AG09309 (cell line): ENCODE measurements around the gene OR52I2.

Source experiments
- DNase-seq: peaks from one replicate; pipeline ENCODE4 v3.0.0-alpha.2; 2010; ENCODE audit warnings: low read depth
- H3K4me3 ChIP-seq: 2 replicates; pipeline ENCODE4 v1.5.1; 2011; ENCODE audit warnings: mild to moderate bottlenecking, low read depth, low read length, moderate library complexity; ENCODE audit not compliant: control insufficient read depth
- TF ChIP-seq, protein P1 (sequence below): IDR thresholded peaks from 2 replicates; pipeline ENCODE4 v1.5.1; 2011; ENCODE audit warnings: mild to moderate bottlenecking, low read depth, low read length, inconsistent platforms; ENCODE audit not compliant: insufficient read depth, control insufficient read depth; ENCODE audit errors: missing control alignments

The OR52I2 gene

DNA sequence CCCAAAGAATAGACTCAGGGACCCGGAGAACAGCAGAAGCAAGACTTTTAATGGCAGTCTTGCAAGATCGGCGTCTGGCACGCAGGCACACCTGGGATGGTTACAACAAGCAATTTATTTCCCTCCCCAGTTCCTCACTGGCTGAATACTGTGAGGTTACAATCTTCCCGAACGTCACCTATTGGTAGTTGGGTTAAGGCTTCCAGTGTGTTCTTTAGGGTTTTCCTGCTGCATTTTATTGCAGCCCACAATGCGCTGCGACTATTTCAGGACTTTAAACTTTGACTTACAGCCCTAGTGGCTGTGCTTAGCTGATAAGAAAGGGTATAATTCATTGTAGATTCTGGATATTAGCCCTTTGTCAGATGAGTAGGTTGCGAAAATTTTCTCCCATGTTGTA is 38.0 kb downstream of the OR52I2 start:
- no peak for DNase-seq
- no peak overlapping the region for H3K4me3 ChIP-seq
- TF ChIP-seq, protein P1, sequence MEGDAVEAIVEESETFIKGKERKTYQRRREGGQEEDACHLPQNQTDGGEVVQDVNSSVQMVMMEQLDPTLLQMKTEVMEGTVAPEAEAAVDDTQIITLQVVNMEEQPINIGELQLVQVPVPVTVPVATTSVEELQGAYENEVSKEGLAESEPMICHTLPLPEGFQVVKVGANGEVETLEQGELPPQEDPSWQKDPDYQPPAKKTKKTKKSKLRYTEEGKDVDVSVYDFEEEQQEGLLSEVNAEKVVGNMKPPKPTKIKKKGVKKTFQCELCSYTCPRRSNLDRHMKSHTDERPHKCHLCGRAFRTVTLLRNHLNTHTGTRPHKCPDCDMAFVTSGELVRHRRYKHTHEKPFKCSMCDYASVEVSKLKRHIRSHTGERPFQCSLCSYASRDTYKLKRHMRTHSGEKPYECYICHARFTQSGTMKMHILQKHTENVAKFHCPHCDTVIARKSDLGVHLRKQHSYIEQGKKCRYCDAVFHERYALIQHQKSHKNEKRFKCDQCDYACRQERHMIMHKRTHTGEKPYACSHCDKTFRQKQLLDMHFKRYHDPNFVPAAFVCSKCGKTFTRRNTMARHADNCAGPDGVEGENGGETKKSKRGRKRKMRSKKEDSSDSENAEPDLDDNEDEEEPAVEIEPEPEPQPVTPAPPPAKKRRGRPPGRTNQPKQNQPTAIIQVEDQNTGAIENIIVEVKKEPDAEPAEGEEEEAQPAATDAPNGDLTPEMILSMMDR = no peak

DNA sequence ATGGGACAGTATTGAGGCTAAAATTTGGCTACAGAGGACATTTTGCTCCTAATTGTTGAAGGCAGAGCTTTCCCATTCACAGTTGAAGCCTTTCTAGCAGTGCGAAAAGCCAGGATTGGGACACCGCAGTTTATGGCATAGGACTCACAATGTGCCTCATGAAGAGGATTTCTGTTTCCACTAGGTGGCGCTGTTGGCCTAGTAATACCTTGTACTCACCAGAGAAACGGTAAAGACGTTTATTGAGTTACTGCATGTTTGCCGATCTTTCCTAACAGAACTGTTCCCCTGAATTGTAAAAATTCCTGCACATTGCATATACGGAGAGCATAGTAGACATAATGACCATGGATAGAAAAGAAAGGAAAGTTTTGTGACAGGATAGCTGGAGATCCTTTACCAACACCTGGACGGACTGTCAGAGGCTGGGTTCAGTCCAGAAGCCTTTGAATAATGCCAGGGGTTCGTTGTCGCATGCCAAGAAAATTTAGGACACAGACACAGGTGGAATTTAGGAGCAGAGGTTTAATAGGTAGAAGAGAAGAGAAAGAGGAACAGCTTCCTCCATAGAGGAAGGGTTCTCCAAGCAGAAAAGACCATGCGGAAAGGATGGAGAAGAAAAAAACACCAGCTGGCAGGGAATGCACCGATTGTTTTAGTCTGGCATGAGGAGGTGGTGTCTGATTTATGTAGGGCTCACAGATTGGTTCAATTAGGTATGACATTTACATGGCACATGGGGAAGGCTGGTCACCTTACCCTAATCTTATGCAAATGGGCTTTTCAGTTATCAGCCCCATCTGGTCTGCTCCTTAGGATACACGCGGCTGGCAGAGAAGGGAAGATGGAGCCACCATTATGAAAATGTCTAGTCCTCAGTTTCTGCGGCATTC is 44.9 kb downstream of the OR52I2 start:
- TF ChIP-seq, protein P1 = peak; percentile 54
- no peak overlapping the region for H3K4me3 ChIP-seq
- DNase-seq = no peak

DNA sequence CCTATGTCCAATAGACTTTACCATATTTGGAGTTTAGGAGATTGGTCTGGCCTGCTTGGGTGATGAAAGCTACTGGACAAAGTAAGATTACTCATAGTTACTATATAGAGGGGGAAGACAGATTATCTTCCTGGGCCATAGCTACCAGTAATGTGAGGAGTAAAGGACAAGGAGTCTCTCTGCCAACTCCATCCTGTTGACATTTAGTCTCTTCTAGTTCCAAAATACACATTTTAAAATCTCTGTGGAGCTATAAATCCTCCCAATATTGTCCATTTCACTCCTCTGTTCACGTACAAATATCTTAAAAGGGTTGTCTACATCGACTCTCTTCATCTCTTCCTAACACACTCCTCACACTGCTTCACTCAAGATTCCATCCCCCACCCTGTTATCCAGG is 54.6 kb downstream of the OR52I2 start:
- TF ChIP-seq, protein P1 = no peak
- no peak for DNase-seq
- no peak overlapping the region for H3K4me3 ChIP-seq

DNA sequence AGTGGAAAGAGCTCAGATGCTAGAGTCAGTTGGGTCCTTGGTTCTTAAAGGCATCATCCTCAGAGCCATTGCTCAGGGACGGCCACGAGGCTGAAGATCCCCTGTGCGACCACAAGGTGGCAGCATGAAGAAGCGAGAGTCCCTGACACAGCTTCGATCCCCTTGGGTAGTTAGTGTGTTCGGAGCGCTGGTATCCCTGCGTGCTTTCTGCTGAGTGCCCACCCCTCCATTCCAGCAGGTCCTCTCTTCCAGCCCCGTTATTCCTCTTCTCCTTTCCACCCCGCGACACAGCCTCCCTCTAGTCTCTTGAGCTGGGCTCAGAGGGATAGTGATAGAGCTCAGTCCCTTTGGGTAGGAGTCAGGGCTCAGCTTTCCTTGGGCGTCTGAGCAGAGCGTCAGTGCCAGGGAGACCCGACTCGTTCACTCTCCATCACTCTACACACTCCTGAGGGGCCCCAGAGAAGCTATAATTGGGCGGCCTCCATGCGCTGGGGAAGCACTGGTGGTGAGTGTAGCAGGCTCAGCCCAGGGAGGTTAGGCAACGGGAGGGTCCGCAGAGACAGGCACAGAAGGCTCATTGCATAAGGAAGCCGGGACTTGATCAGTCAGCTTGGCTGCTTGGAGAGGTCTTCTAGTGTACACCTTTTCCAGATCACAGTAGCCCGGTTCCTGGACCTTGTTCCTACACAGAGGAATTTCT is 55.6 kb downstream of the OR52I2 start, which contains the start of gene OR51D1:
Gene OR51D1, plus strand, starts transcription at position 516 of the 700 bp plus-strand sequence. CDS start 2,314 bp downstream, outside the sequence.
- peak; percentile 13 for DNase-seq
- TF ChIP-seq, protein P1 = peak; percentile 88
- no peak within 1 kb of the TSS for H3K4me3 ChIP-seq

DNA sequence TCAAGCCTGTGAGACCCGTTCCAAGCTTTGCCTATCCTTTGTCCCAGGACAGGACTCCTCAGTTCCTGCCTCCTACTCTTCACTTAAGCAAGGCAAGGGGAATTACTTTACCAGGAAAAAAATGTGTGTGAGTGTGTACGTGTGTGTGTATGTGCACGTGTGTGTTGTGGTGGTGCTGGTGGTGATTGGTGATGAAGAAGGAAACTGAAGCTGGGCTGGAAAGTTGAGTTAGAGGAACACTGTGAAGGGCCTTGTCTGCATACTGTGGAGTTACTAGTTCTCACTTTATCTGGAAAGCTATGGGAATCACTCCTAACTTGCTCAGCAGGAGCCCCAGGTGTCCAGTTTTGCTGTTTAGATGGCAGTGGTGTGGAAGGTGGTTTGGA is 56.1 kb downstream of the OR52I2 start:
- H3K4me3 ChIP-seq = no peak overlapping the region
- TF ChIP-seq, protein P1 = no peak
- no peak for DNase-seq

DNA sequence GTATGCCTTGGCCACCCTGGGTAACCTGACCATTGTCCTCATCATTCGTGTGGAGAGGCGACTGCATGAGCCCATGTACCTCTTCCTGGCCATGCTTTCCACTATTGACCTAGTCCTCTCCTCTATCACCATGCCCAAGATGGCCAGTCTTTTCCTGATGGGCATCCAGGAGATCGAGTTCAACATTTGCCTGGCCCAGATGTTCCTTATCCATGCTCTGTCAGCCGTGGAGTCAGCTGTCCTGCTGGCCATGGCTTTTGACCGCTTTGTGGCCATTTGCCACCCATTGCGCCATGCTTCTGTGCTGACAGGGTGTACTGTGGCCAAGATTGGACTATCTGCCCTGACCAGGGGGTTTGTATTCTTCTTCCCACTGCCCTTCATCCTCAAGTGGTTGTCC is 58.4 kb downstream of the OR52I2 start:
- TF ChIP-seq, protein P1 = no peak
- no peak for DNase-seq
- H3K4me3 ChIP-seq = no peak overlapping the region
